Fibroblast of lung (primary cell): ENCODE measurements around the gene IGFBP5.

Source experiments
- CTCF ChIP-seq, 2 donors: IDR thresholded peaks in 1 of 2; conservative IDR thresholded peaks in 1 of 2; 1 replicate in 1 of 2; 2 replicates in 1 of 2; pipeline ENCODE4 v1.5.1; 2011 to 2012; ENCODE audit warnings: low read length in 2 of 2, control low read depth in 1 of 2, inconsistent platforms in 1 of 2, low read depth in 1 of 2, mild to moderate bottlenecking in 1 of 2
- EZH2 ChIP-seq: IDR thresholded peaks from 2 replicates; pipeline ENCODE4 v1.5.1; 2012; ENCODE audit warnings: low read length, control low read depth, mild to moderate bottlenecking; ENCODE audit errors: missing control alignments

- TF ChIP-seq EZH2, result peak; percentile 88
- TF ChIP-seq CTCF (conservative IDR thresholded peaks at IDR 0.05 in 1 of 2, IDR thresholded peaks at IDR 0.05 in 1 of 2; ENCODE audit: low read depth in 1 of 2, low read length in 2 of 2), result no peak
These were observed 62.3 kb downstream of the IGFBP5 start, which contains the start of gene IGFBP2 for GRCh38 chr2:216632952-216633615.
